HCT116 (cell line): ENCODE results near the gene APBB1IP.

Experiments
- EZH2 ChIP-seq: fragments of 200-600 bp; sonication (generic); IDR thresholded peaks from 2 replicates; pipeline ENCODE4 v1.6.1; 2017; ENCODE audit warnings: antibody characterized with exemption, mixed run types
- REST ChIP-seq: IDR thresholded peaks from 2 replicates; pipeline ENCODE4 v1.6.1; 2012; ENCODE audit warnings: low read depth

GRCh38 chr10:26586211-26586610 lies 148.1 kb downstream of the APBB1IP start:
- TF ChIP-seq EZH2 (no peak), REST (no peak)
